ENCODE results near the gene DHX57.
"Not testable (repeated sequence)": the region's sequence is repeated elsewhere in the genome, so short reads cannot be mapped to it uniquely, and the experiment has no call there.

Gene DHX57

DNA sequence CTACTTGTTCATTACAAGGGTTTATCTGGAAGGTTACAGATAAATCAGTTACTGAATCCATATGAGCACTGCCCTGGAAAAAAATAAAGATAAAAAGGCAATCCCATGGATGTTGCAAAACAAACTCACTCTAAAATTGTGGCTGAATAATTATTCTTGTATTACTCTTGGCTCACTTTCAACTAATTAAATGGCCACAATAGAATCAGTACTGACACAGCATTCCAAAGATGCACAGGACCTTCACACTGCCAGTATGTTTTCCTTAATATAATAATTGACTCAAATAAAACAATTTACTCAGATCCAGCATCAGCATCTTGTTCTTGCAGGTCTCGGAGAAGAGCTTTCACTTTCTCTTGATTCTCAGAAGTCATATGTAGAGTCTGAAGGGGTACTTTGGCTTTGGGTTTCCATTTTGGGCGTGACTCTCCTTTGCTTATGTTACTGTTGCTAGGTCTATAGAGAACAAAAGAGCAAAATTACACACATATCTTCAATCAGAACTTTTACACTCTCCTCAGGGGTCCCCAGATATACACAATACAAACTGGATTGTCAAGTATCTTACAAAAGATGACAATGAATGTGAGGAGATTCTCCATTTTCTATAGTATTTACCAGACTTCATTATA, 12.6 kb downstream of the DHX57 start:
- DNase-seq: no peak

DNA sequence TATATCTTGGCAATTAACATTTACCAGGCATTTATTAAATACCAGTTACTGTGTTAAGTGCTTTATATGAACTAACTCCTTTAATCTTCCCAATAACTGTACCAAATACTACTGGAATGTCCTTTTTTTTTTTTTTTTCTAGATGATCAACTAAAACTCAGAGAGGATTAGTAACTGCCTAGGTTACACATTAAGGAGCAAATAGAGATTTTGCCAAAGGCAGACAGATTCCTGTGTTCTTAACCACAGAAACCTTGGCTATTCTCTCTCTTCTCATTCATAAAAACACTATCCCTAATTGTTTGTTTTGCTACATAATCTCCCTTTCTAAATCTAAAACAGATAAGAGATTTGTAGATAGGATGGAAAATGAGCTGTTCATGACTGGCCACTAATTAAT, 13.3 kb downstream of the DHX57 start:
- no peak for DNase-seq

DNA sequence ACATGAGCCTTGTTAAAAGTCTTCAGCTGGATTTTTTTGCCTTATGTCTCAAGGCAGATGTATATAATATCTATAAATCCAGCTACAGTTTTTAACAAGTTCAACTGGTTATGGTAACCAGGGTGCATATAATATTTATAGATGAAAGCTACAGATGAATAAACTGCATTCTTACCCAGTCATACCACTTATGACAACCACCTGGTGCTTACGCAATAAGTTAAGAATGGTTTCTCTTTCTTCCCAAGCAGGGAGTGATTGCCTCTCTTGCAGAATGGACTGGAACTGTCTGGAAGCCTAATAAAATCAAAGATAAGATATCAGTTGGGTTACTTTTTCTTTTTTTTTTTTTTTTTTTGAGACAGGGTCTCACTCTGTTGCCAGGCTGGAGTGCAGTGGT, 19.6 kb downstream of the DHX57 start:
- DNase-seq: no peak

DNA sequence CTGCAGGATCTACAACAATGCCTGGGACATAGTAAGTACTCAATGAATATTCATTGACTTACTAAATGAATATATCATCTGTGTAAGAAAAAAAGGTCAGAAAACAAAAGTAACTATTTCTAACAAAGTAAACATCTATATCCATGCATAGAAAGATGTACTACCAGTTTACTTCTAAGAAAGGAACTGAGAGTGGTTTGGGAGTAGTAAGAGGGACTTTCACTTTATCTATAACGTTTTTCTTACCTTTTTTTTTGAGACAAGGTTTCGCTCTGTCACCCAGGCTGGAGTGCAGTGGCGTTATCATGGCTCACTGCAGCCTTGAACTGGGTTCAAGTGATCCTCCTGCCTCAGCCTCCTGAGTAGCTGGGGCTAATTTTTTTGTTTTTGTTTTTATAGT, 25.7 kb downstream of the DHX57 start:
- DNase-seq: no peak

DNA sequence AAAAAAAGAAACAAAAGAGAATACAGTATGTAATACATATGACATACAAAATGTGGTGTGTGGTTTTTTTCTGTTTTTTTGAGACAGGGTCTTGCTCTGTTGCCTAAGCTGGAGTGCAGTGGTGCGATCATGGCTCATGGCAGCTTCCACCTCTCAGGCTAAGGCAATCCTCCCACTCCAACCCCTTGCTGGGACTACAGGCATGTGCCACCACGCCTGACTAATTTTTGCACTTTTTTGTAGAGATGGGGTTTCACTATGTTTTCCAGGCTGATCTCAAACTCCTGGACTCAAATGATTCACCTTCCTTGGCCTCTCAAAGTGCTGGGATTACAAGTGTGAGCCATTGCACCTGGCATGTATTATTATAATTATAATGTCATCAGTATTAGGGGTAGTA, 38.9 kb downstream of the DHX57 start:
- DNase-seq: no peak

DNA sequence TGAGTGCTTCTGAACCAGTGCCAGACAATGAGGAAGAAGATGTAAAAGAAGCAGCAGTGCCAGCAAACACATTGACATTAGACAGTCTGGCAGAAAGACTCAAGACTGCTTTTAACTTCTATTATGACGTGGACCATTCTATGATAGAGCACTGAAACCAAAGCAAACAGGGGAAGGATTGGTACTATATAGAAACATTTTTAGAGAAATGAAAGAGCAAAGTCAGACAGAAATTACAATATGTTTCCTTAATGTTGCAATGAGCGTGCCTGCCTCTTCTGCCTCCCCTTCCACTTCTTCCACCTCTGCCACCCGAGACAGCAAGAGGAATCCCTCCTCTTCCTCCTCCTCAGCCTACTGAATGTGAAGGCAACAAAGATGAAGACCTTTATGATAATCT, 39.7 kb downstream of the DHX57 start:
- DNase-seq: no peak

DNA sequence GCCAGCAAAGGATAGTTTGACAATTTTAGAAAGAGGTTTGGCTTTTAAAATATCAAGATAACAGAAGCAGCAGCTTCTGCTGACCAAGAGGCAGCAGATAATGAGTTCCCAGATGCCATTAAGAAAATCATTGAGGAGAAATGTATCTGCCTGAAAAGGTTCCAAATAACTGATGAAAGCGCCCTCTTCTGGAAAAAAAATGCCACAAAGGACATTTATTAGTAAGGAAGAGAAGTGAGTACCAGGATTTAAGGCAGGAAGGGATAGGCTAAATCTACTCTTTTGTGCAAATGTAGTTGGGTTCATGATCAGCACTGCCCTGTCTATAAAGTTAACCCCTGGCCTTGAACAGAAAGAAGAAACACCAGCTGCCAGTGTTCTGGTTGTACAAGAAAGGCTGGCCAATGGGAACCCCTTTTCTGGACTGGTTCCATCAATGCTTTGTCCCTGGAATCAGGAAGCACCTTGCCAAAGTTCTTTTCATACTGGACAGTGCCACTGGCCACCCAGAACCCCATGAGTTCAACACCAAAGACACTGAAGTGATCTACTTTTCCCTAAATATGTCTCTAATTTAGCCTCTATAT, 40.6 kb downstream of the DHX57 start:
- peak in 1 of 14 donors; percentile 1 for DNase-seq

DNA sequence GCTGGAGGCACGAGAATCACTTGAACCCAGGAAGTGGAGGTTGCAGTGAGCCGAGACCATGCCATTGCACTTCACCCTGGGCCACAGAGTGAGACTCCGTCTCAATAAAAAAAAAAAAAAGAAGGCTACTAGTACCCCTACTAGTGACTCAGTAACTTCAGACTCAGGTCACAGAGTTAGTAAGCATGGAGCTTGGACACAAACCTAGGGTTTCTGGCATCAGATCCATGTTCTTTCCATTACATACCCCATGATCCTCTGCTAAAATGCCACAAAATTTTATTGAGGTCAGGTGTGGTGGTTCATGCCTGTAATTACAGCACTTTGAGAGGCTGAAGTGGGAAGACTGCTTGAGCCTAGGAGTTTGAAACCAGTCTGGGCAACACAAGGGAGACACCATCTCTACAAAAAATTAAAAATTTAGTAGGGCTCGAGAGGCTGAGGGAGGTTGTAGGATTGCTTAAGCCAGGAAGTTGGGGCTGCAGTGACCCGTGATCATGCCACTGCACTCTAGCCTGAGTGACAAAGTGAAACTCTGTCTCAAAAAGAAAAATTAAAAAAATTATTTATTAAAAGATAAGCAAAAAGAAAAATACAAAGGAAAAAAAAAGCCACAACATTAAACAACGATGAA, 45.1 kb downstream of the DHX57 start:
- DNase-seq: no peak

DNA sequence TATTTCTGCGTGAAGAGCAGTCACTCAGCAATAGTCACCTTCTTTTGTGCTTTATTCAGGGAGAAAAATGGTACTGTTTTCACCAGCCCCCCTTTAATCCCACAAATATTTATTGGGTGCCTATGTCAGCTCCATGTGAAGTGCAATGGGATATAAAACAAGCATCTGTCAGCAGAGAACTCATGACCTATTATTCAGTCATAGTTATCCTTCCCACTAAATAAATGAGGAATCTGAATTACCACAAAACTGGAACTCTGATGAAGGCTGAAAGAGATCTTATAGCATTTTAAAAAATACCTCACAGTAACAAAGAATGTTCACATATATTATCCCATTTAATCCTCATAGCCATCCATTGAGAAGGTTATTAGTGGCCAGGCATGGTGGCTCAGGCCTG, 45.8 kb downstream of the DHX57 start:
- no peak for DNase-seq

DNA sequence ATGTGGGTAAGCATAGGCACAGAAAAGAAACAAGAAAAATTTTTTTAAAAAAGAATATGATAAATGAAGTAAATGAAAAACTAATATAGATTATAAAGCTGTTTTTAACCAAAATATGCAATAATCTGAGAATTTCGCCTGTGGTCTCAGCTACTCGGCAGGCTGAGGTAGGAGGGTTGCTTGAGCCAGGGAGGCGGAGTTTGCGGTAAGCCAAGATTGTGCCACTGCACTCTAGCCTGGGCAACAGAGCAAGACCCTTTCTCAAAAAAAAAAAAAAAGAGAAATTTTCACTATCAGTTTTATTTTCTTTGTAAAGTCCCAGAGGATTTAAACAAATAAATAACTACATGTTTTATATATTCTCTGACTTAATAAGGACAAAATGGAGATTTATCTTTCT, 47.3 kb downstream of the DHX57 start:
- DNase-seq: no peak

DNA sequence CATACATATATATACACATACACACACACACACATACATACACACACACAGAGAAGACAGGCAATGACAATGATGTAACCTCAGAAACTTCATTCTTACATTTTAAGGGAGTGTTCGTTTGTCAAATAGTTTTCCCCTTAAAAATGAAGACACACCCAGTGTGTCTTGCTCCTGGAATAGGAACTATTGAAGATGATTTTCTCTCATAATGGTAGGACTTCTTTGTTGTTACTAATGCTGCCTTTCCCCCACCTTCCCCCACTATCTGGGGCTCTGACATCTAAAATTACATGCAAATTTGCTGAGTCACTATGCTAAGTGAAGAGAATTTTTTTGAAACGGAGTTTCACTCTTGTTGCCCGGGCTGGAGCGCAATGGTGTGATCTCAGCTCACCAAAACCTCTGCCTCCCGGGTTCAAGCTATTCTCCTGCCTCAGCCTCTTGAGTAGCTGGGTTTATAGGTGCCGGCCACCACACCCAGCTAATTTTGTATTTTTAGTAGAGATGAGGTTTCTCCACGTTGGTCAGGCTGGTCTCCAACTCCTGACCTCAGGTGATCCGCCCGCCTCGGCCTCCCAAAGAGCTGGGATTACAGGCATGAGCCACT, 48.1 kb downstream of the DHX57 start:
- DNase-seq: not testable (repeated sequence)

DNA sequence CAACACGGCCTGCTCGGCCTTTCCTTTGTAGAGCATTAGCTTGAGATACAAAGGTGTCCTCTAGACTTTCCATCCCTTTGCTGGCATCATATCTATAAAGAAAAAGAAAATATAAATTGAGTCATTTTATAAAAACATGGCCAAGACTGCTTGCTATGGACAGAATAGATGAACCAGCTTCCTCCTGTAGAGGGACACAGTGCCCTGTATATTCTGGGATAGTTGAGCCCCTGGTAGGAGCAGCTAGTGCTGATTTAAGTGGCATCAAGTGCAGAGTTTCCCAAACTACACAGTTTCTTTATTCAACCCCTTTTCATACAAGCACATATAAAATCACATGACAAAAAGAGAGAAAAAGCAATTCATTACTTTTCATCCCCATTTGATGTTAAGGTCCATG, 49.8 kb downstream of the DHX57 start:
- DNase-seq: no peak

DNA sequence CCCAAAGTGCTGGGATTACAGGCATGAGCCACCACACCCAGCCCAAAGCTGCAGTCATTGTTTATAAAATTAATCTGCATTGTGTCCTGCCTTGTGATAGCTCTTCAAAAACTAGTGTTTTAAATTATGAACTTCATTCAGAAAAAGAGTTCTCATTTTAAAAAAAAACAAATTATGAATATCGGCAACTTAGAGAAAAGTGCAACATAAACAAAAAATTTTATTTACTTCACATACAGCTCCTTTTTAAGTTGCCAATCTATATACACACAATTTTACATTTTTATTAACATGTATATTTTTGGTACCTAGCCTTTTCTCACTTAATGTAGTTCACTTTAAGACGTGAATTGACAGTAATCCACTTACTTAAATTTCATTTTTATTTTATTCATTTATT, 50.8 kb downstream of the DHX57 start:
- no peak for DNase-seq

DNA sequence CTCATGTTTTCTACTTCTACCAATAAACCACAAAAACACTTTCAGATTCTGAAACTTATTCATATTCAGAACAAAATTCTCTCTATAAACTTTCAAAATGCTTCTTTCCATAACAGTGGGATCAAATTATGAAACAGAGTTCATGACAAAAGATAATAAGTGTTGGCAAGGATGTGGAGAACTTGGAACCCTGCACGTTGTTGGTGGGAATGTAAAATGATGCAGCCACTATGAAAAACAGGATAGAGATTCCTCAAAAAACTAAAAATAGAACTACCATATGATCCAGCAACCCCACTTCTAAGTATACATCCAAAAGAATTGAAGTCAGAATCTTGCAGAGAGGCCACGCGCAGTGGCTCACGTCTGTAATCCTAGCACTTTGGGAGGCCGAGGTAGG, 52.3 kb downstream of the DHX57 start:
- no peak for DNase-seq

DNA sequence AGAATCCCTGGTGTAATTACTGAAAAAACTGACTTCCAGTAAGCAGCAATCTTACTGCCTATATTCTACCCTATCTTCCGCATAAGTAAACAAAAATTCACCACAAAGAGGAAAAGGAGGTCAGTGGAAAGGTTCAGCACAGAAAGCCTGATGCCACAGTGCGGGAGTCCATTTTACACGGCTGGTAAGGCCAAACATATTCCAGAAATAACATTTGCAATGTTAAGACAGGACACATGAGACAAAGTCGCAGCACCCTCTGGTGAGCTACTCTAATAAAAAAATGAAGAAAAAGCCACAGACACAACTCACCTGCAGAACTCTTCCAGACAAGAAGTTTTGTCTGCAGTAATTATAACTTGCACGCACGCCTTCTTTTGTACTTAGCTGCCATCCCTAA, 57.2 kb downstream of the DHX57 start:
- no peak for DNase-seq

DNA sequence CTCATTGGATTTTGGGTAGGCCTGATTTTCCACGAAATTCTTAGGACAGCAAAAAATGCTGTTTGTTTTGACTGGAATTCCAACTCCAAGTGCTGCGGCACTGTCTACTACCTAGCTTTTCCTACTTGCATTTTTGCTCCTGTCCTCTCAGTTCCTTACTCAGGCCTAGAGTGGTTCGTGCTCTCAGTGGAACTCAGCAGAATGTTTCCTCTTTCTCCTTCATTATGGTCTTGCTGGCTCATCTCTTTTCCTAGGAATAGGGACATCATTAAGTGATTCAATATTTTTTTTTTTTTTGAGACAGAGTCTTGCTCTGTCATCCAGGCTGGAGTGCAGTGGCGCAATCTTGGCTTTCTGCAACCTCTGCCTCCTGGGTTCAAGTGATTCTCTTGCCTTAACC, 59.8 kb downstream of the DHX57 start:
- no peak for DNase-seq

DNA sequence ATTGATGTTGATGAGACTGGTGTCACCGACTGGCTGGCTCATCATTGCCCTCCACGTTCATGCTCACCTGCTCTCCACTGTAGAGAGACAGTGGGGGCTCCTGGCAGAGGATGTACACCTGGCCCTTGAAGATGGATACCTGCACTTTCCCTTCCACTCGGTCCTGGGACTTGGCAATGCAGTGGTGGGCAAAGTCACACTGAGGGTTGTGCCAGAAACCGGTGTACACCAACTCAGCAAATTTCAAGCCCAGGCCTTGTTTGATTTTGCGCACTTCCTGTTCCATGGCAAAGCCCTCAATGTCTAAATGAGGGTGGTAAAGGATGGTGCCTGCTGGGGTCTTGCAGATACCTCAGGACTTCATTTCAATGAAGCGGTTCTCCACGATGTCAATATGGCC, 65.2 kb downstream of the DHX57 start:
- no peak for DNase-seq

DNA sequence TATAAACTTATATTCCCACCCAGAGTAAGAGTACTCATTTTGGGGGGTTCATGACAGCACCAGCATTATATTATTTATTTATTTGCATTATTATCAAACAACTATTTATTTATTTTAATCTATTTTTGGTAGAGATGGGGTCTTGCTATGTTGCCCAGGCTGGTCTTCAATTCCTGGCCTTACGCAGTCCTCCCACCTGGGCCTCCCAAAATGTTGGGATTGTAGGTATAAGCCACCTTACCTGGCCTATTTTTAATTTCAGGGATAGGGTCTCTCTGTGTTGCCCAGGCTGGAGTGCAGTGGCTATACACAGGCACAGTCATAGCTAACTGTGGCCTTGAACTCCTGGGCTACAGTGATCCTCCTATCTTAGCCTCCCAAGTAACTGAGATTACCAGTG, 67.1 kb downstream of the DHX57 start:
- no peak for DNase-seq

DNA sequence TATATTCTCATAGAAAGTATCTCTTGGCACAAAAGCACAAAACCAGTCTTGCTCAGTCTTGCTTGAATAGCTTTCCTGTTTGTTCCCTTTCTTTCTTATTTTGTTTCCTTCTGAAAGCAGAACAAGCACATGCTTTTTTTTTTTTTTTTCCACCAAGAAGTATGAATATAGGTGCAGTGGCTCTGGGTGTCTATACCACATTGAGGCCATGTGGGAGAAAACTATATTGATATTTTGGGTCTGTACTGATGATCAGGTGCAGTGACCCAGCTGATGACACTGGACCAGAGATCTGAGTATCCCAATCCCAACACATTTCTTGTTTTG, 69.0 kb downstream of the DHX57 start:
- no peak for DNase-seq

DNA sequence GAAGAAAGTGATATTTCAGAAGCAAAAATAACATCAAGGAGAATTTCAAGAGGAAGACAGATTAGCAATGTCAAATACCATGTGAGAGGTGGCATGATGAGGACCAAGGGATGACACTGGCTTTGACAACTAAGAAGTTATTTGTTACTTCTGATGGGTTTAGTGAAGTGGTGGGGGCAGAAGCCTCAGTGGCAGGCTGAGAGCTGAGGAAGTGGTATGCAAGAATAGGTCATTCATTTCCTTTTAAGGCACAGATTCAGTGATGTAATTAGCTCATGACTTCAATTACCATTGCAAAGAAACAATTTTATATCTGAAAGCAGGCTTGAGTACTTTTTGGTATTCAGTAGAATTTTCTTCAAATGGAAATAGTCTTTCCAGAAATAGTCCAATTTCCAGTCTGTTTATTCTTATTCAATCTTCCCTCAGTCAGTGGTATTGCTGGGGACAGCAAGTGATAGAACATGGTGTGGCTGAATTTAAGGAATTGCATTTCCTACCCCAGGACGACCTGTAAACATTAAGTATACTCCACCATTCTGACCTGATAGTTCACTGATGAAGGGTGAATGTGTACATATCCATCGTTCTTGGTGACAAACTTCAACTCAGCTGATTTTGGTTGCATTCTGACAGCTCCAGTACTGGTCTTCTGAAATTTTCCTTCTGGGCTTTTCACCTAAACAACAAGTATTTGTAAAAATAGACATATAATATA, 69.6 kb downstream of the DHX57 start:
- DNase-seq: no peak

DNA sequence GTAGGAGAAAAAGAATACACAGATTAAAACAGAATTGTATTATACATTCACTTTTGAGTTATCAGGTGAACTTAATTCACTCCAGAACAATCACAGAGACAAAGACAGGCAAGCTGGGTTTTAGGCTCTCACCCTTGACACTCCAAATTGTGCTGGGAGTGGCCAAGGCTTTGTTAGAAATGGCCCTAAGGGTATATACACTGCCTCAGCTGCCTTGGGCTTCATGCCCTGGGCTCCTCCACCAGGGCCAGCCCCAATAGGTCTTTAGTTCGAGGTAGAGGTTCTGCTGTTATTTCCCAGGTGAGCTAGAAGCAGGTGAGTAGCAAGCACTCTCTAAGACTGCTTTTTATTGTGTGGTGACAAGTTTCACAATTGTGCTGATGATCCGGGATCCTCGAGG, 77.8 kb downstream of the DHX57 start:
- DNase-seq: no peak

DNA sequence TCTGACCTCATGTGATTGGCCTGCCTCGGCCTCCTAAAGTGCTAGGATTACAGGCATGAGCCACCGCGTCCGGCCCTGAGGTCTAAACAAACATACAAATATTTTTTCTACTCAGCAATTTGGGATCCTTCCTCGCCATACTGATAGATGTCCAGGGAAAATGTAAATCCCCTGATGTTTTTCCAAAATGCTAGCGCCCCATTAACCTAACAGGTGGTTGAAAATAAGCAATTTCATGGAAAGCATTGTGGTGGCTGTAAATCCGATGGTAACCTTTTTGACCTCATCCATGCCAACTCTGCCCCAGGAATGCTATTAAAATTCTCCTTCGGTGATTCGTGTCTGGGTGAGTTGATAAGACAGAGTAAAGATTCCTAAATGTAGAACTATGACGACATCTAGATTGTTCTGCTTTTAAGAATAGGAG, 78.5 kb downstream of the DHX57 start:
- no peak for DNase-seq

DNA sequence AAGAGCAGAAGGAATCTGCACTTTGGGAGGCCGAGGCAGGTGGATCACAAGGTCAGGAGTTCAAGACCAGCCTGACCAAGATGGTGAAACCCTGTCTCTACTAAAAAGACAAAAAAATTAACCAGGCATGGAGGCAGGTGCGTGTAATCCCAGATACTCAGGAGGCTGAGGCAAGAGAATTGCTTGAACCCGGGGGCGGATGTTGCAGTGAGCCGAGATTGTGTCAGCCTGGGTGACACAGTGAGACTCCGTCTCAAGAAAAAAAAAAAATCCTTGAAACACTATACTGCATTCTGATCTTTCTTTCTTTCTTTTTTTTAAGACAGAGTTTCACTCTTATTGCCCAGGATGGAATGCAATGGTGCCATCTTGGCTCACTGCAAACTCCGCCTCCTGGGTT, 80.7 kb downstream of the DHX57 start:
- DNase-seq: not testable (repeated sequence)
